DND-41 (cell line): ENCODE results near the gene TTC28.

Experiments used
- ATAC-seq: fragments of 200-7000 bp; cut with Tn5 transposase; 3 replicates; pipeline ENCODE4 v1.9.1; 2021; ENCODE audit warnings: low read depth; ENCODE audit not compliant: insufficient read depth
- DNase-seq: peaks from one replicate; pipeline ENCODE4 v3.0.0-alpha.2; 2020
- H2AFZ ChIP-seq: 2 replicates; pipeline ENCODE4 v1.6.0; 2012; ENCODE audit warnings: low read depth, low read length
- H3K27ac ChIP-seq: 2 replicates; pipeline ENCODE4 v1.5.1; 2012; ENCODE audit warnings: low read length, inconsistent platforms
- H3K27me3 ChIP-seq: fragments of 200-600 bp; sonication (generic); 2 replicates; pipeline ENCODE4 v1.6.0; 2012; ENCODE audit warnings: low read length, mild to moderate bottlenecking, inconsistent platforms; ENCODE audit not compliant: insufficient read depth, poor library complexity
- H3K36me3 ChIP-seq: 2 replicates; pipeline ENCODE4 v1.5.1; 2012; ENCODE audit warnings: low read length, inconsistent platforms; ENCODE audit not compliant: insufficient read depth
- H3K4me1 ChIP-seq: 2 replicates; pipeline ENCODE4 v1.5.1; 2012; ENCODE audit warnings: mild to moderate bottlenecking, low read length; ENCODE audit not compliant: insufficient read depth
- H3K4me2 ChIP-seq: 2 replicates; pipeline ENCODE4 v1.6.0; 2012; ENCODE audit warnings: mild to moderate bottlenecking, moderate library complexity, low read length, inconsistent platforms; ENCODE audit not compliant: insufficient read depth
- H3K4me3 ChIP-seq, 2 experiments: fragments of 200-600 bp in 1 of 2; shearing (Covaris generic) in 1 of 2; 2 replicates each; pipeline ENCODE4 v1.5.1; 2012 to 2016; ENCODE audit warnings: inconsistent platforms in 2 of 2, low read length in 2 of 2, mild to moderate bottlenecking in 2 of 2, low read depth in 1 of 2, moderate library complexity in 1 of 2
- H3K79me2 ChIP-seq: 2 replicates; pipeline ENCODE4 v1.6.0; 2012; ENCODE audit warnings: low read length, inconsistent platforms; ENCODE audit not compliant: insufficient read depth
- H3K9ac ChIP-seq: 2 replicates; pipeline ENCODE4 v1.6.0; 2012; ENCODE audit warnings: low read depth, mild to moderate bottlenecking, inconsistent platforms, low read length, moderate library complexity
- H3K9me3 ChIP-seq: 2 replicates; pipeline ENCODE4 v1.5.1; 2012; ENCODE audit warnings: low read length, moderate library complexity, mild to moderate bottlenecking, inconsistent platforms; ENCODE audit not compliant: insufficient read depth, severe bottlenecking
- H4K20me1 ChIP-seq: 2 replicates; pipeline ENCODE4 v1.6.0; 2012; ENCODE audit warnings: low read length; ENCODE audit not compliant: insufficient read depth
- CTCF ChIP-seq: IDR thresholded peaks from 2 replicates; pipeline ENCODE4 v1.5.1; 2012; ENCODE audit warnings: borderline replicate concordance, low read length, moderate library complexity, mild to moderate bottlenecking; ENCODE audit not compliant: poor library complexity, severe bottlenecking; ENCODE audit errors: extremely low read depth
- EZH2 ChIP-seq: IDR thresholded peaks from 3 replicates; pipeline ENCODE4 v1.6.1; 2012; ENCODE audit warnings: borderline replicate concordance, low read depth, mild to moderate bottlenecking, moderate library complexity, low read length, inconsistent platforms; ENCODE audit not compliant: severe bottlenecking

TTC28 gene

GRCh38 chr22:28314959-28315358 is 364.7 kb downstream of the TTC28 start:
- no peak for DNase-seq

GRCh38 chr22:28310299-28310698 is 369.3 kb downstream of the TTC28 start:
- ATAC-seq (no peak), DNase-seq (no peak)
- no peak overlapping the region for H3K9ac ChIP-seq
- no peak overlapping the region for H3K4me3 ChIP-seq
- peaks cover 55% of the 10 kb centered on the region for H3K79me2 ChIP-seq
- no peak overlapping the region for H3K27ac ChIP-seq
- no peaks in the 10 kb centered on the region for H3K27me3 ChIP-seq
- H3K4me1 ChIP-seq: no peaks in the 10 kb centered on the region
- peaks cover 7% of the 10 kb centered on the region; the same call in 1 of the 2 replicates for H4K20me1 ChIP-seq
- TF ChIP-seq CTCF: no peak
- TF ChIP-seq EZH2: no peak
- no peak overlapping the region for H3K4me2 ChIP-seq
- no peak overlapping the region for H2AFZ ChIP-seq
- no peaks in the 10 kb centered on the region for H3K9me3 ChIP-seq
- peaks cover 14% of the 10 kb centered on the region; the same call in 1 of the 2 replicates for H3K36me3 ChIP-seq

More at GRCh38 chr22:28314959-28315358, 364.7 kb downstream of the TTC28 start:
- H3K9me3 ChIP-seq: no peaks in the 10 kb centered on the region
- no peaks in the 10 kb centered on the region; the same call in 1 of the 2 replicates for H3K36me3 ChIP-seq
- no peak overlapping the region for H3K9ac ChIP-seq
- no peak for TF ChIP-seq EZH2
- TF ChIP-seq CTCF: no peak
- no peaks in the 10 kb centered on the region for H3K4me1 ChIP-seq
- H3K79me2 ChIP-seq: peaks cover 67% of the 10 kb centered on the region
- H3K4me3 ChIP-seq: no peak overlapping the region
- no peak overlapping the region for H3K27ac ChIP-seq
- no peaks in the 10 kb centered on the region for H3K27me3 ChIP-seq
- peaks cover 4% of the 10 kb centered on the region; the same call in 1 of the 2 replicates for H4K20me1 ChIP-seq
- H3K4me2 ChIP-seq: no peak overlapping the region
- H2AFZ ChIP-seq: no peak overlapping the region
- no peak for ATAC-seq

- Histone ChIP-seq H3K79me2 (peaks cover 32% of the 10 kb centered on the region; the same call in 1 of the 2 replicates), H3K4me3 (no peak overlapping the region), H3K27ac (no peak overlapping the region), H3K9ac (no peak overlapping the region), H3K27me3 (no peaks in the 10 kb centered on the region), H3K4me1 (0 out of 2 replicates have a peak, but pooled peaks cover 3% of the 10 kb centered on the region), H2AFZ (no peak overlapping the region), H3K9me3 (no peaks in the 10 kb centered on the region), H3K36me3 (peaks cover 43% of the 10 kb centered on the region), H4K20me1 (peaks cover 7% of the 10 kb centered on the region; the same call in 1 of the 2 replicates), H3K4me2 (no peak overlapping the region)
- no peak for ATAC-seq
- TF ChIP-seq EZH2 (no peak), CTCF (no peak)
- DNase-seq: no peak
Observed at GRCh38 chr22:28299753-28300152, 379.9 kb downstream of the TTC28 start.

GRCh38 chr22:28299309-28299708 is 380.3 kb downstream of the TTC28 start:
- no peak for ATAC-seq

More at GRCh38 chr22:28299309-28299708, 380.3 kb downstream of the TTC28 start:
- H3K4me1 ChIP-seq: 0 out of 2 replicates have a peak, but pooled peaks cover 3% of the 10 kb centered on the region
- H3K79me2 ChIP-seq: peaks cover 32% of the 10 kb centered on the region; the same call in 1 of the 2 replicates
- no peaks in the 10 kb centered on the region for H3K9me3 ChIP-seq
- TF ChIP-seq EZH2: no peak
- TF ChIP-seq CTCF: no peak
- H3K9ac ChIP-seq: no peak overlapping the region
- no peaks in the 10 kb centered on the region for H3K27me3 ChIP-seq
- no peak overlapping the region for H3K27ac ChIP-seq
- H4K20me1 ChIP-seq: peaks cover 7% of the 10 kb centered on the region; the same call in 1 of the 2 replicates
- H3K4me2 ChIP-seq: no peak overlapping the region
- no peak overlapping the region for H2AFZ ChIP-seq
- H3K4me3 ChIP-seq: no peak overlapping the region
- H3K36me3 ChIP-seq: peaks cover 46% of the 10 kb centered on the region
- no peak for DNase-seq
